ENCODE data around the gene UFD1. TPM values are rescaled to one million over a fixed set of nuclear protein-coding genes. Genes with fewer than 3 reads are reported as not detected.

The UFD1 gene
- total and polyA plus RNA-seq, 2 donors (not counting 1 experiment from before 2014, with no cell fraction given): 43.5 to 70.1 TPM

- TF ChIP-seq EZH2 (IDR thresholded peaks at IDR 0.05; ENCODE audit: borderline replicate concordance, insufficient read depth, low read depth, low read length, poor library complexity, severe bottlenecking) (no peak), CTCF (IDR thresholded peaks at IDR 0.05) (no peak)
Measured at GRCh38 chr22:19464975-19465374, 14.0 kb downstream of the UFD1 start.

GRCh38 chr22:19464546-19464945 is 14.4 kb downstream of the UFD1 start:
- CTCF ChIA-PET: interaction anchor here (0.8 to 0.9 kb wide), 2 partner anchors 165 to 479 kb away, joined by 3 to 6 read pairs; no protein-coding TSS in a partner anchor
- Histone ChIP-seq H3K27me3 (replicated peaks in 1 of 4; ENCODE audit: control extremely low read depth in 1 of 4, control insufficient read depth in 3 of 4, insufficient read depth in 4 of 4, low read length in 3 of 4) (no peaks in the 10 kb centered on the region), H3K36me3 (replicated peaks in 1 of 2; ENCODE audit: control extremely low read depth in 1 of 2, control insufficient read depth in 1 of 2, extremely low read depth in 1 of 2, insufficient read depth in 2 of 2, low read length in 1 of 2) (peaks cover 3 to 61% of the 10 kb centered on the region in 2 experiments), H2AFZ (ENCODE audit: insufficient read depth, low read depth, low read length, poor library complexity, severe bottlenecking) (no peak overlapping the region), H3K4me2 (replicated peaks; ENCODE audit: low read depth, low read length, poor library complexity, severe bottlenecking) (no peak overlapping the region), H3K9ac (ENCODE audit: low read length) (no peak overlapping the region), H3K4me1 (ENCODE audit: control insufficient read depth in 2 of 2, insufficient read depth in 2 of 2, low read length in 2 of 2) (no peaks in the 10 kb centered on the region), H3K79me2 (ENCODE audit: control insufficient read depth, insufficient read depth, low read length) (no peaks in the 10 kb centered on the region), H4K20me1 (ENCODE audit: control insufficient read depth, insufficient read depth, low read length, poor library complexity, severe bottlenecking) (no peaks in the 10 kb centered on the region), H3K9me3 (ENCODE audit: control extremely low read depth in 1 of 3, control insufficient read depth in 2 of 3, insufficient read depth in 1 of 3, low read length in 2 of 3) (no peaks in the 10 kb centered on the region), H3K27ac (ENCODE audit: low read length in 2 of 2) (no peak overlapping the region), H3K4me3 (ENCODE audit: control extremely low read depth in 1 of 5, extremely low read depth in 1 of 5, insufficient read depth in 1 of 5, low read depth in 2 of 5, low read length in 4 of 5) (no peak overlapping the region)
- no peaks in the 10 kb centered on the region for H3K27me3 Mint-ChIP-seq
- no peak for ATAC-seq (ENCODE audit: low read depth)
- WGBS (ENCODE audit: insufficient coverage): 80% methylated on average over 1 of the region's 1 CpG
- no peak overlapping the region for H3K27ac Mint-ChIP-seq
- H3K9me3 Mint-ChIP-seq (ENCODE audit: insufficient read depth): no peaks in the 10 kb centered on the region
- no peak overlapping the region for H3K4me3 Mint-ChIP-seq
- H3K4me1 Mint-ChIP-seq: no peaks in the 10 kb centered on the region
- TF ChIP-seq EZH2 (IDR thresholded peaks at IDR 0.05; ENCODE audit: borderline replicate concordance, insufficient read depth, low read depth, low read length, poor library complexity, severe bottlenecking): no peak
- TF ChIP-seq CTCF (IDR thresholded peaks at IDR 0.05): no peak
- intact Hi-C loops (cut with micrococcal nuclease): no loop called here
- no peak for DNase-seq
- POLR2A ChIA-PET: no interaction called here

More at GRCh38 chr22:19464975-19465374, 14.0 kb downstream of the UFD1 start:
- Histone ChIP-seq H3K27ac (ENCODE audit: low read length in 2 of 2) (no peak overlapping the region), H4K20me1 (ENCODE audit: control insufficient read depth, insufficient read depth, low read length, poor library complexity, severe bottlenecking) (no peaks in the 10 kb centered on the region), H3K79me2 (ENCODE audit: control insufficient read depth, insufficient read depth, low read length) (peaks cover 4% of the 10 kb centered on the region), H3K4me3 (ENCODE audit: control extremely low read depth in 1 of 5, extremely low read depth in 1 of 5, insufficient read depth in 1 of 5, low read depth in 2 of 5, low read length in 4 of 5) (no peak overlapping the region), H3K4me1 (ENCODE audit: control insufficient read depth in 2 of 2, insufficient read depth in 2 of 2, low read length in 2 of 2) (no peaks in the 10 kb centered on the region), H3K9ac (ENCODE audit: low read length) (no peak overlapping the region), H3K4me2 (replicated peaks; ENCODE audit: low read depth, low read length, poor library complexity, severe bottlenecking) (no peak overlapping the region), H3K27me3 (replicated peaks in 1 of 4; ENCODE audit: control extremely low read depth in 1 of 4, control insufficient read depth in 3 of 4, insufficient read depth in 4 of 4, low read length in 3 of 4) (no peaks in the 10 kb centered on the region), H3K36me3 (replicated peaks in 1 of 2; ENCODE audit: control extremely low read depth in 1 of 2, control insufficient read depth in 1 of 2, extremely low read depth in 1 of 2, insufficient read depth in 2 of 2, low read length in 1 of 2) (peaks cover 3 to 64% of the 10 kb centered on the region in 2 experiments), H3K9me3 (ENCODE audit: control extremely low read depth in 1 of 3, control insufficient read depth in 2 of 3, insufficient read depth in 1 of 3, low read length in 2 of 3) (no peaks in the 10 kb centered on the region), H2AFZ (ENCODE audit: insufficient read depth, low read depth, low read length, poor library complexity, severe bottlenecking) (no peak overlapping the region)
- Mint-ChIP-seq H3K4me3 (no peak overlapping the region), H3K27ac (no peak overlapping the region), H3K4me1 (no peaks in the 10 kb centered on the region), H3K9me3 (ENCODE audit: insufficient read depth) (no peaks in the 10 kb centered on the region), H3K27me3 (no peaks in the 10 kb centered on the region)
- DNase-seq (no peak), ATAC-seq (ENCODE audit: low read depth) (no peak)
- WGBS (ENCODE audit: insufficient coverage): 100% methylated on average over 1 of the region's 4 CpGs
- POLR2A ChIA-PET: no interaction called here
- intact Hi-C loops (cut with micrococcal nuclease): no loop called here
- CTCF ChIA-PET: interaction anchor here (1.4 kb wide), 1 partner anchor 9 kb away, joined by 3 read pairs; no protein-coding TSS in a partner anchor
